KOPT-K1 (cell line): ENCODE results near the gene OTUB1.

Experiments used
- H3K27ac ChIP-seq: fragments of 200-600 bp; sonication (generic); 2 replicates; pipeline ENCODE4 v1.5.1; 2016; ENCODE audit warnings: antibody characterized with exemption, mild to moderate bottlenecking, low read depth, low read length; ENCODE audit not compliant: poor library complexity, severe bottlenecking
- H3K36me3 ChIP-seq: fragments of 200-600 bp; sonication (generic); 2 replicates; pipeline ENCODE4 v1.5.1; 2017; ENCODE audit warnings: antibody characterized with exemption, mild to moderate bottlenecking, low read length, moderate library complexity; ENCODE audit not compliant: insufficient read depth
- H3K9me3 ChIP-seq: fragments of 200-600 bp; sonication (generic); 2 replicates; pipeline ENCODE4 v1.5.1; 2017; ENCODE audit warnings: antibody characterized with exemption, low read length, mild to moderate bottlenecking; ENCODE audit not compliant: insufficient read depth, poor library complexity, severe bottlenecking

The OTUB1 gene

DNA sequence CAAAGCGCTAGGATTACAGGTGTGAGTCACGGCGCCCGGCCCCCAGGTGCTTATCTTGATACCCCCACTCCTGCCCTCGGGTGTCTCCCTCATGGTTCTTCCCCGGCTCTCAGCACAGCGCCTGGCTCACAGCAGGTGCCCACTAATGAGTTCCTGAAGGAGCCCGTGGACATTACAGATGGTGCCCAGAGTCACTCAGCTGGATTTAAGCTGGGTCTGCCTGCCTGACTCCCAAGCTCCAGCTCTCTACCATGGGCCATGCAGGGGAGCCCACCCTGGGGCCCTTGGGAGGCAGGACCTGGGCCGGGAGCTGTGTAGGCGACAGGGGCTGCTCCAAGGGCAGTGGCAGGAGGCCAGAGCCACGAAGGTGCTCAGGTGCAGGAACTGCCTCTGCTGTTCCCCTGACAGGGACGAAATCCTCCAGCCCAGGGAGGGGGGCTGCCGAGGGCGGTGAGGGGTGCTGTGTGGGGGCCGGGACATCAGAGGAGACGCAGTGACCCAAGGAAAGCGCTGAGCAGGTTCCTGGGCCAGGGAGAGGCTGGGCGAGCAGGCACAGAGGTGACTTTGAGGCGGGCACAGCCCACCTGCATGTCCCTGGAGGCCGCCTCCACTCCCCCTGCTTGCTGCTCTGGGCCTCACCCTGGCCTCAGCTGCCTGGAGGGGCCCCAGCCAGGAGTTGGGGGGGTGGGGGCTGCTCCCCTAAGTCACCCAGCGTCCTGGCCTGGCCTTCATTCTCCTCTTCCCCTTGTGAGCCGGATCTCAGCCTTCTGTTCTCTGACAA lies 34.9 kb downstream of the OTUB1 start:
- Histone ChIP-seq H3K9me3 (no peaks in the 10 kb centered on the region), H3K27ac (no peak overlapping the region), H3K36me3 (no peaks in the 10 kb centered on the region)

DNA sequence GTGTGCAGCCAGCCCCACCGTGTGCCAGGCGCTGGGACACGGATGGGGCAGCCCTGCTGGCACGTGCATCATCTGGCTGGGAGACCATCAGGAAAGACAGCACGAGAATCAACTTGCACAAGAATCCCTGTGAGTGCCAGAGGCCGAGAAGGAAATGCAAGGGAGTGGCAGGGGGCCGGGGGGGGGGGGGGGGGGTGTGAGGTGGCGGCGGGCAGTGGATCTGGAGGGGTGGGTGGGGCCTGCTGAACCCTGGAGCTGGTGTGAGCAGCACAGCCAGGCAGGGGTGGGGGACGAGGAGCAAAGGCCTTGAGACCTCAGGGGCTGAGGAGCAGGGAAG lies 35.5 kb downstream of the OTUB1 start:
- Histone ChIP-seq H3K9me3 (no peaks in the 10 kb centered on the region), H3K36me3 (no peaks in the 10 kb centered on the region), H3K27ac (no peak overlapping the region)

DNA sequence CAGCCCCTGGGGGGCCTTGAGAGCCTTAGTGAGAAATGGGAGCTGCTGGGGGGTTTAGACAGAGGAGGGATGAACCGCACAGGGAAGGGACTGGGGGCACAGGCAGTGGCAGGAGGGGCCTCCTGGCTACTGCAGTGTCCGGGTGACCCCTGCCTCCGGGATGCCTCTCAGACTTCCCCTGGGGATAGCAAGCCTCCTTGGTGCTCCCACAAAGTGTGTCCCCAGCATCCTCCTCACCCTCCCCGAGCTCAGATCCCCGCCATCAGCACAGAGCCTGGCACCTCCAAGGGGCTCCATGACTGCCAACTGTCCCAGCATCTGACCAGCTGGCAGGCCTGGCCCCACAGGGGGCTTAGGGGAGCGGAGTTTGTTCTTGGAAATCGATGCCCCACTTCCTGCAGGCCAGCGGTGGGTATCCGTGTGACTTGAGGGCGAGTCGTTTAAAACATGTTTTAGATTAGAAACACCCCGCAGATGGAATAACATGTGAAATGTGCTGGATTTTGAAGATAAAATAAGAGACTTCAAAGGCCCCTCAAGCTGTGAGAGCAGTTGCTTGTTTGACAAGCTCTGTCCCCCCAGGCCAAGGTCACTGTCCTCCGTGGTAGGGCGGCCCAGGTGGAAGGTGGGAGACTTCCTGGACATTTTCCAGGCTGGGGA lies 36.0 kb downstream of the OTUB1 start:
- Histone ChIP-seq H3K36me3 (no peaks in the 10 kb centered on the region), H3K27ac (no peak overlapping the region)

DNA sequence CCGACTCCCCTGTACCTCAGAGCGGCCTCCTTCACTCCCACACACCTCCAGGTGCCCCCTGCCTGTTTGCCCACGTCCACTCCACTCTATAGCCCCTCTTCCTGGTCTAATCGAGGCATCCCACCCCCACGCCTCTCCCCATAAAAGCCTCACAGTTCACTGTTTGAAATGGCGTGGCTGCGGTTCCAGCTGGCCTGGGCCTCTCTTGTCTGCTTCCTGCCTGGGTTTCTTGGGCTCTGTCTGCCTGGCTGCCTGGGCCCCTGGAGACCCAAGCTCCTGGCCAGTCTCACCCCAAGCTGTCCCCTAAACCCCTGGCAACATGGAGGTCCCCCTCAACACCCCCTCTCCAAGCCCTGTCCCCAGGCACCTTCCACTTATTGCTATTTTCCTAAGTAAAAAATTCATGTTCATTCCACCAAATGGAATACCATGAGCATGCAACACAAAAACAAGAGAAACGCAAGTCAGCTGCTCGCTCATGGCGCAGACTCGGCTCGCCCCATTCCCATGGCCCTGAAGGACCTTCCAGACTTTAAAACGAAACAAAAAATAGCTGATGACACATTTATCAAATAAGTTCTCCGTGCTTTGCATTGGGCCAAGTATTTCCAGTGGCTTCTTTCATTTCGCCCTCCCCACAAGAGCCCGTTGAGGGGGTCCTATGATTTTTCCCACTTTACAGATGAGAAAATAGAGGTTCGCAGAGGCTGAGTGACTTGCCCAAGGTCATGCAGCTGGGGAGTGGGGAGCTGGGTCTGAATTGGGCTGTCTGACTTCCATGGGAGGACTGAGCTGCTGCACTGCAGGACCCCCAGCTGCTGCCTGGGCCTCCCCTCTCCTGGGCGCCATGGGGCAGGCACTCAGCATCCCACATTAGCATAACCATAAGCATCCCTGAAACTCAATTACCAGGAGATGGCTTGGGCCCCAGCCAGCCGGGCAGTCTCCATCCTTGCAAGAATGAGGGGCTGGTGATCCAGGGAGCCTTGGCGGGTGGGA lies 37.8 kb downstream of the OTUB1 start:
- Histone ChIP-seq H3K27ac (no peak overlapping the region), H3K9me3 (no peaks in the 10 kb centered on the region), H3K36me3 (no peaks in the 10 kb centered on the region)

More for the DNA sequence above, 36.0 kb downstream of the OTUB1 start:
- no peaks in the 10 kb centered on the region for H3K9me3 ChIP-seq

DNA sequence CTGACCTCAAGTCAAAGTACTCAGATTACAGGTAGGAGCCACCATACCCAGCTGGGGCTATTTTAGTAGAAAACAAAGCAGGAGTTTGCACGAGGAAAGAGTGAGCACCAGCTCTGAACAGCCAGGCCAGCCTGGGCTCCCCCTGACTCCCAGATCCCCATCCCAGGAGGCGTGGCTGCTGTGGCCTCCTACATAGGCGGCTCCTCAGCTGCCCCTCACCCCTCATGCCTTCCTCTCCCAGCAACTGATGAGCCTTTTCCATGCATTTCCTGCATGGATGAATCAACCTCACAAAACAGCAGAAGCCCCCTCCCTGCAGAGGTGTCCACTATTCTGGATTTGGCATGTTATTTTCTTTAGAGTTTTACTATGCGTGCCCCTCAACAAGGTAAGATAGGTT lies 39.0 kb downstream of the OTUB1 start:
- no peak overlapping the region for H3K27ac ChIP-seq
- H3K9me3 ChIP-seq, result no peaks in the 10 kb centered on the region
- no peaks in the 10 kb centered on the region for H3K36me3 ChIP-seq

DNA sequence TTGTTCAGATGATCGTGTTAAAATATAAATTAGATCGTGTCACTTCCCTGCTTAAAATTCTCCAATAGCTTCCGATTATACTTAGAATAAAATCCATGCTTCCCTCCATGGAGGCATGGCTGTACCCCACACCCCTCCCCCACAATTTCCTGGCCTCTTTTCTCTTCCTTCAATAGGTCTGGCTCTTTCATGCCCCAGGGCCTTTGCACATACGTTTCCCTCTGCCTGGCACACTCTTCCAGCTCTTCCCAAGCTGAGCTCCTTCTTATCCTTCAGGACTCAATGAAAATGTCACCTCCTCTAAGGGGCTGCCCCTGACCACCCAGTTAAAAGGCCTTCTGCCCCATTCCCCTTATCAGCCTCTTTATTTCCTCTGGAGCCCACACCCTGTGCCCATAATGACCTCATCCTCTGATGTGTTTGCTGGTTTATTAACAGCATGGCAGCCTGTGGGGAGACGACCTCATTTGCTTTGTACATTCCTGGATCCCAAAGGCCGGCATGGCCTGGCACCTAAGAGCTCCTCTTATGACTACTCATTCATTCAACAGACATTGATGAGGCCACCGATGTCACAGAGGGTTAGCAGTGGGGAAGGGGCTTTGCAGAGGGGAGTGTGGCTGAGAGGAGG lies 40.5 kb downstream of the OTUB1 start:
- Histone ChIP-seq H3K36me3 (no peaks in the 10 kb centered on the region), H3K27ac (no peak overlapping the region), H3K9me3 (no peaks in the 10 kb centered on the region)

DNA sequence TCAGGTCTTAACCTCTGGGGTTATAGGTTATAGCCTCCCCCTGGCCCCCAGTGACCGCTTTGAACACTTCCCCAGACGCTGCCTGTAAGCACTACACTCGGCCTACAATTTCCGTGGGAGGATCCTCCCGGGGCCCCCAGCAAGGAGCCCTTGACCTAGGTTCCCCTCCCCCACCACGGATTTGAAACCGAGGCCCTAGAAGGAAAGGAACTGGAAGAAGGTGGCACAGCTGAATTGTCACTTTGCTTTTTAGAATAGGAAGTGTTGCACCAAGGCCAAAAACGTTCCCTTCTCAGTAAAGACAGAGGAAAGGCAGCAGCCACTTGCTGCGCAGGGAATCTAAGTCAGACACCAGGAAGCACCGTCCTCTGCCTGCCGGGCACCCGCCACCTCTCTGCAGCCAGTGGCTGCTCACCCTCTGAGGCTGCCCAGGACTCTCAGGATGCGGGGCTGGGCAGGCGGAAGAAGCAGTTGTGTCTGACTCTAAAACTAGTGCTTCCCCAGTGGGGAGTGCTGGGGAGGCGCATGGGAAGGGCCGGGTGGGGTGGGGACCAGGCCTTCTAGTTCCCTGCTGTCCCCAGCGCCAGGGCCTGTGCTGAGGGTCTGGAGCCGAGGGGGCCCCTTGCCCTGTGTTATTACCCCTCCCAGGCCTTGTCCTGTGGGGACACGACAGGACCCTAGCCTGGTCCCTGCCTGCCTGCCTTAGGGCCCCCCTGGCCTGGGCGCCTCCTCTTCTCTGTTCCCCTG lies 41.6 kb downstream of the OTUB1 start:
- Histone ChIP-seq H3K27ac (no peak overlapping the region), H3K9me3 (no peaks in the 10 kb centered on the region), H3K36me3 (no peaks in the 10 kb centered on the region)

DNA sequence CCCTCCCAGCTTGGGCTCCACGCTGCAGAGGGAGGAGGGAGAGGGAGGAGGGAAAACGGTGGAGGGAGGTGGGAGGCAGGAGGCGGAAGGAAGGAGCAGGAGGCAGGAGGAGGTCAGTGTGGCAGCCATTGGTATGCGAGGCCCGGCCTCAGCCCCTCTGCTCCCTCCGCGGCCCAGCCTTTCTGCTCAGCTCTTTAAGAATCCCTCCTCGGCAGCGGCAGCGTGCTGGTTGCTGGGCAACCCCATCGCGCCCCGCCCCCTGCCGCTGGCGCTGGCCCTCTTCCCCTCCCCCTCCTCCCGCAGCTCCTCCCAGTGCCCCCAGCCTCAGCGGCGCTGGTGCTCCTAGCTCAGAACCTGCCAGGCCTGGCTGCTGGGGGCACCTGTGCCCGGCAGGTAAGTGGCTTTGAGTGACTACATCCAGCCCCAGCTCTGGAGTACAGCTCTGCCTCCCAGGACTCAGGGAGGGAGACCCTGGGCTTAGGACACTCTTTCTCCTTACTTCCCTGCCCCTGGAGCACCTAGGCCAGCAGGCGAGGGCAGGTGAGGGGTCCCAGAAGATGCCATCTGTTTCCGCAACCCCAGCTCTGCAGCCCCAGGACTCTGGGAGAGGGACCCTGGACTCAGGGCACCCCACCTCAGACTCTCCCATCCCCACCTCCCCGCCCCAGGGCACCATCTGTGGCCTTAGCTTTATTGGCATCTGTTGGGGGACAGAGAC lies 42.3 kb downstream of the OTUB1 start:
- Histone ChIP-seq H3K9me3 (no peaks in the 10 kb centered on the region), H3K36me3 (no peaks in the 10 kb centered on the region), H3K27ac (no peak overlapping the region)

DNA sequence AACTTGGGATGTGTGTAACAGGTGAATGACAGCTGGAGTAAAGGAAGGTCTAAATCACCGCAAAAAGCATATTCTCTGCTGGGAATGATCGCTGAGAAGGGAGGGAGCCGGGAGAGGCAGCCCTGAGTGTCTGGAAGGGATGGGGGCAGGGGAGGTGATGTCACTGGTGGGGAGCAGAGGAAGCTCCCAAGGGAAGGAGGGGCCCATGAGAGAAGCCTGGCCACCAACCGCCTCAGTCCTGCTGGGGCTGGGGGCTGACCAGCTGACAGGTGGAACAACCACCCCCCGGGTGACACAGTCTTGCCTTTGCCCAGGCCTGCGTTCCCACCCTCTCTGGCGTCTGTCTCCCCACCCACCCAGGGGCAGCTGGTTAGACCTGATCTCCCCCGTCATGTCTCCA lies 43.5 kb downstream of the OTUB1 start:
- Histone ChIP-seq H3K9me3 (no peaks in the 10 kb centered on the region), H3K27ac (no peak overlapping the region), H3K36me3 (no peaks in the 10 kb centered on the region)

DNA sequence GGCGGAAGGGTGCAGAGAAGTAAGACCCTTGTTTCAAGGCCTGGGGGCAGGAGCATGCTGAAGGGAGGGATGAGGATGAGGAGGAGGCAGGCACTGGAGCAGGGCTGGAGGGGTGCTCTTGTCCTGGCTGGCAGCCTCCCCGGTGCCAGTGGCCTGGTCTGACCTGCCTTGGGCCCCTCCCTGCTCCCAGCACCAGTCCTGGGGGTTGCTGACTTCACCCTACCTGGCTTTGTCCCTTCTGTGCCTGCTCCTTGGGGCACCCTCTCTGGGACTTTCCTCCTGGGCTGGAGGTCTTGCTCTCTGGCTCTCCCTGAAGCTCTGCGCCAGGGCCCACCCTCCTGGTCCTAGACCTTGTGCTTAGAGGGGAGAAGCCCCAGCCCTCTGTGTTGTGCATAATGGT lies 44.8 kb downstream of the OTUB1 start:
- no peak overlapping the region for H3K27ac ChIP-seq
- H3K36me3 ChIP-seq, result no peaks in the 10 kb centered on the region
- H3K9me3 ChIP-seq, result no peaks in the 10 kb centered on the region

DNA sequence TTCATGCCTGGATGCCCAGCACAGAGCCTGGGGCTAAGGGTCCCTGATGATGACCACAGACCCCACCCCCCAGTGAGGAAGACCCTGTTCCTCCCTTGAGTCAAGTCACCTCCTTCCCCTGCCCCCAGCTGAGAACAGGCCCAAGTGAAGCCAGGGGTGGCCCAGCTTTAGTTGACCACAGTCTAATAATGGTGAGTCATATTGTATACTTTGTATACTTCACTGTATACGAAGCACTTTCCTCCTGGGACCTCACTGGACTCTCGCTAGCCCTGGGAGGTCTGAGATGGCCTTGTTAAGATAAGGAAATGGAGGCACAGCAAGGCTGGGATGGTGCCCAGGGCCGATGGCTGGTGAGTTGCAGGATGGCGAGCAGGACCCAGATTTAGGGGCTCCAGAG lies 45.8 kb downstream of the OTUB1 start:
- Histone ChIP-seq H3K9me3 (no peaks in the 10 kb centered on the region), H3K36me3 (no peaks in the 10 kb centered on the region), H3K27ac (no peak overlapping the region)

DNA sequence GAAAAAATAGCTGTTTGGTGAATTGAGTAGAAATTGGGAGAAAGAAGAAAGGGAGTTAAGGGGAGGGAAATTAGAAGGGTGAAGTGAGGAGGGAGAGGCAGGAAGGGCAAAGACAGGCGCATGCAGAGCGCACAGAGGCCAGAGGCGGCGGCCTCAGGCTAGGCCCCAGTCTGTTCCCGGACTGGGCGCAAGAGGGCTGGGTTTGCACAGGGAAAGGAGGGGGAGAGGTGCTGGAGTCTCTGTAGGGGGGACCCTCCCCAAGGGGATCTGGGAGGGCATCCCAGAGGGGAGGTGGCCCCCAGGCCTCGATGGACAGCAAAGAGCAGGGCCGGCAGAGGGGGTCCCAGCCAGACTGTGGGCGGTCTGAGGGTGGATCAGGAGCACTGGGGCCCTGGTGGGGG lies 48.2 kb downstream of the OTUB1 start:
- Histone ChIP-seq H3K36me3 (no peaks in the 10 kb centered on the region), H3K27ac (no peak overlapping the region), H3K9me3 (no peaks in the 10 kb centered on the region)

DNA sequence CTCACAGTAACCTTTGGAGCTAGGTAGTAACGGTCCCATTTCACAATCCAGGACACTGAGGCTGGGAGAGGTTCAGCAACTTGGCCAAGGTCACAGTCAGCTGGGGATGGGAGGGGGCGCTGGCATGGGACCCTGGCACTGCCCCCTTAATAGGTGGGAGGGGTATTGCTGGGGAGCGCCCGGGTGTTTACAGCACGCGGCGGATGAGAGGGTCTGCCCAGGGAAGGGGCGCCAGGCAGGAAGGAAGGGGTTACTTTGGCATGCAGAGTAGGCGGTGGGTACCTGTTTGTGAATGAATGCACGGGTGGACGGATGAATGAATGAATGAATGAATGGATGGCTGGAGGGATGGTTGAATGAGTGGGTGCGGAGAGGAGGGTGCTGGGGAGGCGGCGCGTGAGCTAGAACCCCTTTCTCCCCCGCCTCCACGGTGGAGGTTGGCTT lies 48.9 kb downstream of the OTUB1 start:
- Histone ChIP-seq H3K27ac (no peak overlapping the region), H3K36me3 (no peaks in the 10 kb centered on the region), H3K9me3 (no peaks in the 10 kb centered on the region)

DNA sequence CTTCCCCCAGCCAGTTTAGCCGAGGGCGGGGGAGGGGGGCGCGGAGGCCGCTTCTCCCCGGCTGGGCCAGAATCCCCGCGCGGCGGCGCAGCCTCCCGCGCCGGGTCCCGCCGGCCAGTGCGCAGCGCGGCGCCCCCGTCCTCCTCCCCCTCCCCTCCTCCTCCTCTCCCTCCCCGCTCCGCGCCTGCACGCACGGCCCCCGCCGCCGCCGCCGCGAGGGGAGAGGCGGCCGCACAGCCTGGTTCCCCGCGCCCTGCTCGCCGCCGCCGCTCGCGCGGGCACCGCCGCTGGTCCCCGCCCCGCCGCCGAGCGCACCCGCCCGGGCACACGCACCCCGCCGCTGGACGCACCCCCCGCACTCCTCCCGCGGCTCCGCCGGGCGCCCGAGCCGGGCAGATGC lies 49.3 kb downstream of the OTUB1 start, which contains the start of gene FLRT1:
Gene FLRT1 (plus strand): TSS at position 356 of the 400 bp plus-strand sequence. CDS start 80,337 bp downstream, outside the sequence.
- no peaks in the 10 kb centered on the region for H3K9me3 ChIP-seq
- H3K27ac ChIP-seq, result no peak within 1 kb of the TSS
- H3K36me3 ChIP-seq, result no peaks in the 10 kb centered on the region
